KOPT-K1 (cell line): ENCODE results near the gene ARHGAP10.
"Not testable (repeated sequence)": the region's sequence is repeated elsewhere in the genome, so short reads cannot be mapped to it uniquely, and the experiment has no call there.

Source experiments
- H3K27ac ChIP-seq: fragments of 200-600 bp; sonication (generic); 2 replicates; pipeline ENCODE4 v1.5.1; 2016; ENCODE audit warnings: antibody characterized with exemption, mild to moderate bottlenecking, low read depth, low read length; ENCODE audit not compliant: poor library complexity, severe bottlenecking
- H3K36me3 ChIP-seq: fragments of 200-600 bp; sonication (generic); 2 replicates; pipeline ENCODE4 v1.5.1; 2017; ENCODE audit warnings: antibody characterized with exemption, mild to moderate bottlenecking, low read length, moderate library complexity; ENCODE audit not compliant: insufficient read depth
- H3K9me3 ChIP-seq: fragments of 200-600 bp; sonication (generic); 2 replicates; pipeline ENCODE4 v1.5.1; 2017; ENCODE audit warnings: antibody characterized with exemption, low read length, mild to moderate bottlenecking; ENCODE audit not compliant: insufficient read depth, poor library complexity, severe bottlenecking

Gene ARHGAP10

GRCh38 chr4:148078061-148078460, 346.2 kb downstream of the ARHGAP10 start:
- Histone ChIP-seq H3K27ac (no peak overlapping the region), H3K9me3 (peaks cover 24% of the 10 kb centered on the region), H3K36me3 (no peaks in the 10 kb centered on the region)

- peaks cover 6% of the 10 kb centered on the region for H3K9me3 ChIP-seq
- no peak overlapping the region for H3K27ac ChIP-seq
- H3K36me3 ChIP-seq: no peaks in the 10 kb centered on the region
Observed at GRCh38 chr4:148079961-148080360, 348.1 kb downstream of the ARHGAP10 start.

- H3K36me3 ChIP-seq: no peaks in the 10 kb centered on the region
- H3K9me3 ChIP-seq: no peaks in the 10 kb centered on the region
- H3K27ac ChIP-seq: no peak overlapping the region
Observed at GRCh38 chr4:148081267-148081666, 349.4 kb downstream of the ARHGAP10 start.

- Histone ChIP-seq H3K27ac (no peak overlapping the region), H3K9me3 (no peaks in the 10 kb centered on the region), H3K36me3 (no peaks in the 10 kb centered on the region)
Observed at GRCh38 chr4:148081745-148082144, 349.9 kb downstream of the ARHGAP10 start.

GRCh38 chr4:148083073-148083472, 351.2 kb downstream of the ARHGAP10 start:
- H3K27ac ChIP-seq, H3K9me3 ChIP-seq, H3K36me3 ChIP-seq: not testable (repeated sequence)

- H3K27ac ChIP-seq: no peak overlapping the region
- H3K36me3 ChIP-seq: no peaks in the 10 kb centered on the region
- H3K9me3 ChIP-seq: no peaks in the 10 kb centered on the region
Observed at GRCh38 chr4:148089624-148090023, 357.7 kb downstream of the ARHGAP10 start.

GRCh38 chr4:148090029-148090428, 358.1 kb downstream of the ARHGAP10 start:
- no peak overlapping the region for H3K27ac ChIP-seq
- H3K36me3 ChIP-seq: no peaks in the 10 kb centered on the region
- H3K9me3 ChIP-seq: no peaks in the 10 kb centered on the region

- Histone ChIP-seq H3K9me3 (no peaks in the 10 kb centered on the region), H3K27ac (no peak overlapping the region), H3K36me3 (no peaks in the 10 kb centered on the region)
Observed at GRCh38 chr4:148090503-148091476, 358.9 kb downstream of the ARHGAP10 start.

GRCh38 chr4:148091896-148092295, 360.0 kb downstream of the ARHGAP10 start:
- Histone ChIP-seq H3K27ac (no peak overlapping the region), H3K36me3 (no peaks in the 10 kb centered on the region)

GRCh38 chr4:148092316-148093014, 360.6 kb downstream of the ARHGAP10 start:
- Histone ChIP-seq H3K36me3 (no peaks in the 10 kb centered on the region), H3K9me3 (no peaks in the 10 kb centered on the region), H3K27ac (no peak overlapping the region)

More at GRCh38 chr4:148091896-148092295, 360.0 kb downstream of the ARHGAP10 start:
- H3K9me3 ChIP-seq: no peaks in the 10 kb centered on the region

GRCh38 chr4:148093065-148093464, 361.2 kb downstream of the ARHGAP10 start:
- Histone ChIP-seq H3K27ac (no peak overlapping the region), H3K36me3 (no peaks in the 10 kb centered on the region), H3K9me3 (no peaks in the 10 kb centered on the region)

GRCh38 chr4:148094149-148094548, 362.3 kb downstream of the ARHGAP10 start:
- H3K27ac ChIP-seq: no peak overlapping the region
- no peaks in the 10 kb centered on the region for H3K9me3 ChIP-seq
- H3K36me3 ChIP-seq: no peaks in the 10 kb centered on the region

- no peaks in the 10 kb centered on the region for H3K9me3 ChIP-seq
- no peaks in the 10 kb centered on the region for H3K36me3 ChIP-seq
- no peak overlapping the region for H3K27ac ChIP-seq
Observed at GRCh38 chr4:148095346-148095923, 363.5 kb downstream of the ARHGAP10 start.

- Histone ChIP-seq H3K27ac (no peak overlapping the region), H3K9me3 (no peaks in the 10 kb centered on the region), H3K36me3 (no peaks in the 10 kb centered on the region)
Observed at GRCh38 chr4:148097801-148098200, 365.9 kb downstream of the ARHGAP10 start.

- no peaks in the 10 kb centered on the region for H3K36me3 ChIP-seq
- no peaks in the 10 kb centered on the region for H3K9me3 ChIP-seq
- H3K27ac ChIP-seq: no peak overlapping the region
Observed at GRCh38 chr4:148101235-148101634, 369.3 kb downstream of the ARHGAP10 start.
